DND-41 (cell line): ENCODE results near the gene TAAR5.

Experiments
- ATAC-seq: fragments of 200-7000 bp; cut with Tn5 transposase; 3 replicates; pipeline ENCODE4 v1.9.1; 2021; ENCODE audit warnings: low read depth; ENCODE audit not compliant: insufficient read depth
- DNase-seq: peaks from one replicate; pipeline ENCODE4 v3.0.0-alpha.2; 2020
- H2AFZ ChIP-seq: 2 replicates; pipeline ENCODE4 v1.6.0; 2012; ENCODE audit warnings: low read depth, low read length
- H3K27ac ChIP-seq: 2 replicates; pipeline ENCODE4 v1.5.1; 2012; ENCODE audit warnings: low read length, inconsistent platforms
- H3K27me3 ChIP-seq: fragments of 200-600 bp; sonication (generic); 2 replicates; pipeline ENCODE4 v1.6.0; 2012; ENCODE audit warnings: low read length, mild to moderate bottlenecking, inconsistent platforms; ENCODE audit not compliant: insufficient read depth, poor library complexity
- H3K36me3 ChIP-seq: 2 replicates; pipeline ENCODE4 v1.5.1; 2012; ENCODE audit warnings: low read length, inconsistent platforms; ENCODE audit not compliant: insufficient read depth
- H3K4me1 ChIP-seq: 2 replicates; pipeline ENCODE4 v1.5.1; 2012; ENCODE audit warnings: mild to moderate bottlenecking, low read length; ENCODE audit not compliant: insufficient read depth
- H3K4me2 ChIP-seq: 2 replicates; pipeline ENCODE4 v1.6.0; 2012; ENCODE audit warnings: mild to moderate bottlenecking, moderate library complexity, low read length, inconsistent platforms; ENCODE audit not compliant: insufficient read depth
- H3K4me3 ChIP-seq, 2 experiments: fragments of 200-600 bp in 1 of 2; shearing (Covaris generic) in 1 of 2; 2 replicates each; pipeline ENCODE4 v1.5.1; 2012 to 2016; ENCODE audit warnings: inconsistent platforms in 2 of 2, low read length in 2 of 2, mild to moderate bottlenecking in 2 of 2, low read depth in 1 of 2, moderate library complexity in 1 of 2
- H3K79me2 ChIP-seq: 2 replicates; pipeline ENCODE4 v1.6.0; 2012; ENCODE audit warnings: low read length, inconsistent platforms; ENCODE audit not compliant: insufficient read depth
- H3K9ac ChIP-seq: 2 replicates; pipeline ENCODE4 v1.6.0; 2012; ENCODE audit warnings: low read depth, mild to moderate bottlenecking, inconsistent platforms, low read length, moderate library complexity
- H3K9me3 ChIP-seq: 2 replicates; pipeline ENCODE4 v1.5.1; 2012; ENCODE audit warnings: low read length, moderate library complexity, mild to moderate bottlenecking, inconsistent platforms; ENCODE audit not compliant: insufficient read depth, severe bottlenecking
- H4K20me1 ChIP-seq: 2 replicates; pipeline ENCODE4 v1.6.0; 2012; ENCODE audit warnings: low read length; ENCODE audit not compliant: insufficient read depth
- EZH2 ChIP-seq: IDR thresholded peaks from 3 replicates; pipeline ENCODE4 v1.6.1; 2012; ENCODE audit warnings: borderline replicate concordance, low read depth, mild to moderate bottlenecking, moderate library complexity, low read length, inconsistent platforms; ENCODE audit not compliant: severe bottlenecking
- TF ChIP-seq, protein P1 (sequence below): IDR thresholded peaks from 2 replicates; pipeline ENCODE4 v1.5.1; 2012; ENCODE audit warnings: borderline replicate concordance, low read length, moderate library complexity, mild to moderate bottlenecking; ENCODE audit not compliant: poor library complexity, severe bottlenecking; ENCODE audit errors: extremely low read depth

Gene TAAR5

GRCh38 chr6:132544826-132545225, 44.7 kb downstream of the TAAR5 start:
- Histone ChIP-seq H3K4me2 (no peak overlapping the region), H3K27ac (no peak overlapping the region), H4K20me1 (no peaks in the 10 kb centered on the region), H3K27me3 (peaks cover 19% of the 10 kb centered on the region), H3K9ac (no peak overlapping the region), H3K4me3 (no peak overlapping the region), H3K4me1 (no peaks in the 10 kb centered on the region), H3K36me3 (no peaks in the 10 kb centered on the region), H3K9me3 (no peaks in the 10 kb centered on the region), H2AFZ (no peak overlapping the region), H3K79me2 (no peaks in the 10 kb centered on the region)
- TF ChIP-seq, protein P1, sequence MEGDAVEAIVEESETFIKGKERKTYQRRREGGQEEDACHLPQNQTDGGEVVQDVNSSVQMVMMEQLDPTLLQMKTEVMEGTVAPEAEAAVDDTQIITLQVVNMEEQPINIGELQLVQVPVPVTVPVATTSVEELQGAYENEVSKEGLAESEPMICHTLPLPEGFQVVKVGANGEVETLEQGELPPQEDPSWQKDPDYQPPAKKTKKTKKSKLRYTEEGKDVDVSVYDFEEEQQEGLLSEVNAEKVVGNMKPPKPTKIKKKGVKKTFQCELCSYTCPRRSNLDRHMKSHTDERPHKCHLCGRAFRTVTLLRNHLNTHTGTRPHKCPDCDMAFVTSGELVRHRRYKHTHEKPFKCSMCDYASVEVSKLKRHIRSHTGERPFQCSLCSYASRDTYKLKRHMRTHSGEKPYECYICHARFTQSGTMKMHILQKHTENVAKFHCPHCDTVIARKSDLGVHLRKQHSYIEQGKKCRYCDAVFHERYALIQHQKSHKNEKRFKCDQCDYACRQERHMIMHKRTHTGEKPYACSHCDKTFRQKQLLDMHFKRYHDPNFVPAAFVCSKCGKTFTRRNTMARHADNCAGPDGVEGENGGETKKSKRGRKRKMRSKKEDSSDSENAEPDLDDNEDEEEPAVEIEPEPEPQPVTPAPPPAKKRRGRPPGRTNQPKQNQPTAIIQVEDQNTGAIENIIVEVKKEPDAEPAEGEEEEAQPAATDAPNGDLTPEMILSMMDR = no peak
- no peak for TF ChIP-seq EZH2
- ATAC-seq (no peak), DNase-seq (no peak)
